Muscle layer of colon (tissue), 2 donors: ENCODE results near the gene PACS1.

Experiments used
- H3K27ac ChIP-seq: one replicate; pipeline ENCODE4 v1.7.0; 2013; ENCODE audit warnings: low read depth, mild to moderate bottlenecking, low read length, moderate library complexity
- H3K27me3 ChIP-seq, 2 donors: one replicate each; pipeline ENCODE4 v1.7.0; 2013; ENCODE audit warnings: low read length in 2 of 2, mild to moderate bottlenecking in 2 of 2; ENCODE audit not compliant: insufficient read depth in 2 of 2, control insufficient read depth in 1 of 2
- H3K36me3 ChIP-seq: one replicate; pipeline ENCODE4 v1.7.0; 2013; ENCODE audit warnings: mild to moderate bottlenecking, low read length; ENCODE audit not compliant: insufficient read depth
- H3K4me1 ChIP-seq: one replicate; pipeline ENCODE4 v1.7.0; 2013; ENCODE audit warnings: mild to moderate bottlenecking, low read length; ENCODE audit not compliant: insufficient read depth
- H3K4me3 ChIP-seq, 2 donors: one replicate each; pipeline ENCODE4 v1.7.0; 2013; ENCODE audit warnings: low read length in 2 of 2, low read depth in 1 of 2, mild to moderate bottlenecking in 1 of 2, moderate library complexity in 1 of 2
- H3K9ac ChIP-seq: one replicate; pipeline ENCODE4 v1.7.0; 2013; ENCODE audit warnings: low read length
- H3K9me3 ChIP-seq: one replicate; pipeline ENCODE4 v1.7.0; 2013; ENCODE audit warnings: mild to moderate bottlenecking, low read length
- donor health status: abdominal sarcoma.
- donor health status: Adenocarcinoma of cecum.

Gene PACS1

GRCh38 chr11:66235141-66235540 is 165.1 kb downstream of the PACS1 start:
- Histone ChIP-seq H3K4me1 (no peaks in the 10 kb centered on the region), H3K9me3 (no peaks in the 10 kb centered on the region), H3K27me3 (no peaks in the 10 kb centered on the region), H3K4me3 (no peak overlapping the region), H3K9ac (no peak overlapping the region), H3K27ac (no peak overlapping the region), H3K36me3 (peaks cover 80% of the 10 kb centered on the region)

GRCh38 chr11:66237867-66238266 is 167.8 kb downstream of the PACS1 start:
- Histone ChIP-seq H3K9ac (no peak overlapping the region), H3K9me3 (no peaks in the 10 kb centered on the region), H3K36me3 (peaks cover 60% of the 10 kb centered on the region), H3K27ac (no peak overlapping the region), H3K4me1 (no peaks in the 10 kb centered on the region), H3K27me3 (no peaks in the 10 kb centered on the region), H3K4me3 (no peak overlapping the region)

DNA sequence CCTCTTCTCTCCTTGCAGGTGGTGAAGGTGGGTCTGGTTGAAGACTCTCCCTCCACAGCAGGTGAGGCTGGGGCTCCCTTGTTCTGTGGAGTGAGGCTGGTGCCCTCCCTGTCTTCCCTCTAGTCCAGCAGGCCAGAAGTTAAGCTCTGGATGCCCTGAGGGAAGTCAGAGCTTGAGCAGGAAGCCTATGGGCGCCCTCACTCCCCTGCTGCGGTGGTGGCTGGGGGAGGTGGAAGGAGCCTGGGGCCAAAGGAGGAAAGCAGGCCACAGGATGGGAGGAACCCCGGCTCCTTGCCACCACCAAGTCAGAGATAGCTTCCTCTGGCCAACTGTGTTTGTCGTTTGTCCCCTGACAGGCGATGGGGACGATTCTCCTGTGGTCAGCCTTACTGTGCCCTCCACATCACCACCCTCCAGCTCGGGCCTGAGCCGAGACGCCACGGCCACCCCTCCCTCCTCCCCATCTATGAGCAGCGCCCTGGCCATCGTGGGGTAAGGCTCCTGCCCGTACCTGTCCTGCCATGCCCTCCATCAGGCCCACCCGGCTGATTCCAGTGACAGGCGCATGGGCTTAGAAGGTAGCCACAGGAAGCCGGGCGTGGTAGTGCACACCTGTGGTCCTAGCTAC is 168.8 kb downstream of the PACS1 start:
- H3K27ac ChIP-seq = no peak overlapping the region
- no peaks in the 10 kb centered on the region for H3K4me1 ChIP-seq
- no peaks in the 10 kb centered on the region for H3K9me3 ChIP-seq
- no peak overlapping the region for H3K9ac ChIP-seq
- no peaks in the 10 kb centered on the region for H3K27me3 ChIP-seq
- H3K36me3 ChIP-seq = peaks cover 50% of the 10 kb centered on the region
- H3K4me3 ChIP-seq = no peak overlapping the region

DNA sequence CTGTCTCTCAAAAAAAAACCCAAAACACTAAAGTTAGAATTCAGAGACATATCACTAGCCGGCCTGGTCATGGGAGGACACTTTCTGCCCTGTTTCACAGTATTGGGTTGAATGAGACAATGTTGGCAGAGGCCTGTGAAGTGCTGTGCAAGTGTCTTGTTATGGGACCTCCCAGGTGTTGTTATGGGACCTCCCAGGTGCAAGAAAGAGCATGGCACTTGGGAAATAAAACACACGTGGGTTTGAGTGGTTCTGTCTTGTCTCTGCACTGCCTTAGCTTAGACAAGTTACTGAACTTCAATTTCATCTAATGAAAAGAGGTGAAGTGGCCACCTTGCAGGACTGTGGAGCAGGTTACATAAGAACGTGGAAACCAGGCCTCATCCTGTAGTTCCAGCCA is 169.4 kb downstream of the PACS1 start:
- H3K9ac ChIP-seq = no peak overlapping the region
- no peaks in the 10 kb centered on the region for H3K9me3 ChIP-seq
- H3K4me1 ChIP-seq = no peaks in the 10 kb centered on the region
- no peaks in the 10 kb centered on the region for H3K27me3 ChIP-seq
- peaks cover 44% of the 10 kb centered on the region for H3K36me3 ChIP-seq
- H3K4me3 ChIP-seq = no peak overlapping the region
- no peak overlapping the region for H3K27ac ChIP-seq

- Histone ChIP-seq H3K36me3 (peaks cover 40% of the 10 kb centered on the region), H3K9ac (no peak overlapping the region), H3K27ac (no peak overlapping the region), H3K27me3 (no peaks in the 10 kb centered on the region), H3K4me3 (no peak overlapping the region), H3K9me3 (no peaks in the 10 kb centered on the region), H3K4me1 (no peaks in the 10 kb centered on the region)
These were observed 170.1 kb downstream of the PACS1 start for GRCh38 chr11:66239998-66240780.

- Histone ChIP-seq H3K9me3 (no peaks in the 10 kb centered on the region), H3K9ac (no peak overlapping the region), H3K36me3 (peaks cover 35% of the 10 kb centered on the region), H3K4me1 (no peaks in the 10 kb centered on the region), H3K4me3 (no peak overlapping the region), H3K27me3 (no peaks in the 10 kb centered on the region), H3K27ac (no peak overlapping the region)
These were observed 170.7 kb downstream of the PACS1 start for GRCh38 chr11:66240781-66241136.

DNA sequence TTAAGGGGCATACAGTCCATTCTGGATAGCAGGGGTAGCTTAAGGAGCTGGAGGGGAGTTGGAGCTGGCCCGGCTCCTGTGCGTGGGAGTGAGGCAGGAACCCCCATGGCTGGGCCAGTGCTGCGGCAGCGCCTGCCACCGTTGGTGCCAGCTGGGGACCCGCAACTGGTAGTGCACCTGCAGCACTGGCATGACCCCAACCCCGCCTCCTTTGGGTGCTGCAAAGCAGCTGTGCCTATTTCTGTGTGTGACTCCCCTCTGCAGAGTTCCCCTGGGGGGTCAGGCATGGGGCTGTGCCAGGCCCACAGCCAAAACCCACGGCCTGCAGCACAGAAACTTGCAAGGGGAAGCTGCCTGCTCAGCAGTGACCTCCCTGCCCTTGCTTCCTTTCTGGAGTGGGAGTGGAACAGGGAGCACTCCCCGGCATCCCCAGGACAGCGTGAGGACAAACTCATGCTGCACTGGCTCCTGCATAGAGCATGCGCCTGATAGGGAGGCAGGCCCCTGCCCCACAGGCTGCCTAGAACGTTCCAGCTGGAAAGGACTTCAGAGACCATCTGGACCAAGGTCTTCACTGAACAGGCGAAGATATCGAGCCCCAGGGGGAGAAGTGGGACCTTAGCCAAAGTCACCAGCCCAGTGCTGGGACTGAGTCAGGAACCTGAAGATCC is 172.2 kb downstream of the PACS1 start:
- H3K27me3 ChIP-seq = no peaks in the 10 kb centered on the region
- H3K4me3 ChIP-seq = no peak overlapping the region
- H3K27ac ChIP-seq = no peak overlapping the region
- H3K4me1 ChIP-seq = no peaks in the 10 kb centered on the region
- peaks cover 26% of the 10 kb centered on the region for H3K36me3 ChIP-seq
- no peaks in the 10 kb centered on the region for H3K9me3 ChIP-seq
- H3K9ac ChIP-seq = no peak overlapping the region

GRCh38 chr11:66243782-66244535 is 173.9 kb downstream of the PACS1 start:
- Histone ChIP-seq H3K36me3 (peaks cover 16% of the 10 kb centered on the region), H3K9ac (no peak overlapping the region), H3K27ac (no peak overlapping the region), H3K4me3 (no peak overlapping the region), H3K9me3 (no peaks in the 10 kb centered on the region), H3K4me1 (no peaks in the 10 kb centered on the region), H3K27me3 (no peaks in the 10 kb centered on the region)

DNA sequence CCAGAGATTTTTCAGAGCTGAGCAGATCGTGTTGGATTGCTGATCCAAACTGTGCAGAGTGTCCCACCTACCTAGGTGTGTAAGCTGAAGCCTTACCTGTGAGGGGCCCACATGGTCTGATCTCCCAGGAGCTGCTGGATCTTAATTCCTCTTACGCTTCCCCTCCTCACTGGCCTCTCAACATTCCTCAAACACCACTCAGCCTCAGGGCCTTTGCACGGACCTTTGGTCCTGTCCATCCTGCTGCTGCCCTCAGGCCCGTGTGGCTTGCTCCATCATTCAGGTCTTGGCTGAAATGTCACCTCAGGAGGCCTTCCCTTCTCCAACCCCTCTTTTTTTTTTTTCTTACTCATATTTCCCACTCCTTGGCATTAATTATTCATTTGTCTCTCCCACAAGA is 177.2 kb downstream of the PACS1 start:
- no peak overlapping the region for H3K4me3 ChIP-seq
- H3K9me3 ChIP-seq = no peaks in the 10 kb centered on the region
- no peaks in the 10 kb centered on the region for H3K4me1 ChIP-seq
- no peak overlapping the region for H3K27ac ChIP-seq
- H3K9ac ChIP-seq = no peak overlapping the region
- H3K27me3 ChIP-seq = no peaks in the 10 kb centered on the region
- no peaks in the 10 kb centered on the region for H3K36me3 ChIP-seq

- Histone ChIP-seq H3K9me3 (no peaks in the 10 kb centered on the region), H3K4me1 (no peaks in the 10 kb centered on the region), H3K4me3 (no peak overlapping the region), H3K9ac (no peak overlapping the region), H3K36me3 (no peaks in the 10 kb centered on the region), H3K27me3 (no peaks in the 10 kb centered on the region), H3K27ac (no peak overlapping the region)
These were observed 177.7 kb downstream of the PACS1 start for GRCh38 chr11:66247801-66248200.

- H3K4me1 ChIP-seq = no peaks in the 10 kb centered on the region
- no peak overlapping the region for H3K9ac ChIP-seq
- H3K27me3 ChIP-seq = no peaks in the 10 kb centered on the region
- no peaks in the 10 kb centered on the region for H3K9me3 ChIP-seq
- no peak overlapping the region for H3K4me3 ChIP-seq
- H3K27ac ChIP-seq = no peak overlapping the region
- no peaks in the 10 kb centered on the region for H3K36me3 ChIP-seq
These were observed 178.8 kb downstream of the PACS1 start for GRCh38 chr11:66248903-66249302.
